HEK293 (cell line): ENCODE data around the gene PLIN4.

ENCODE experiments used
- CTCF ChIA-PET: fragments of 350-600 bp; formaldehyde crosslinking; extraction: SDS; loops from one replicate; lab custom pipeline; 2021; ENCODE audit warnings: antibody characterized with exemption; lab: Yijun Ruan, JAX
- POLR2A ChIA-PET: fragments of 300-600 bp; formaldehyde crosslinking; extraction: SDS; loops from one replicate; lab custom pipeline; 2020; ENCODE audit warnings: antibody characterized with exemption, inconsistent platforms; lab: Yijun Ruan, JAX
- H3K27ac ChIP-seq: fragments of 200-500 bp; sonication (Bioruptor generic); 2 replicates; pipeline ENCODE4 v1.5.1; 2014; ENCODE audit warnings: low read depth, low read length, control low read depth, inconsistent platforms; ENCODE audit errors: extremely low read depth
- H3K36me3 ChIP-seq, 2 experiments: fragments of 200-500 bp in 1 of 2; sonication (Bioruptor generic) in 1 of 2; 1 replicate in 1 of 2; 2 replicates in 1 of 2; pipeline ENCODE4 v1.5.1; 2014 to 2017; ENCODE audit warnings: inconsistent platforms in 2 of 2, low read length in 2 of 2; ENCODE audit not compliant: control insufficient read depth in 2 of 2, insufficient read depth in 1 of 2
- H3K4me1 ChIP-seq: fragments of 200-500 bp; sonication (Bioruptor generic); 2 replicates; pipeline ENCODE4 v1.5.1; 2014; ENCODE audit warnings: mild to moderate bottlenecking, low read length, inconsistent platforms; ENCODE audit not compliant: control insufficient read depth, insufficient read depth
- H3K4me3 ChIP-seq: 2 replicates; pipeline ENCODE4 v1.5.1; 2011; ENCODE audit warnings: low read depth, mild to moderate bottlenecking, control low read depth, low read length, moderate library complexity
- H3K9me3 ChIP-seq: fragments of 200-500 bp; sonication (Bioruptor generic); 2 replicates; pipeline ENCODE4 v1.5.1; 2014; ENCODE audit warnings: low read depth, low read length, inconsistent platforms; ENCODE audit not compliant: control insufficient read depth, insufficient read depth
- CTCF ChIP-seq: fragments of 450-650 bp; formaldehyde crosslinking; IDR thresholded peaks from 2 replicates; pipeline ENCODE4 v1.5.1; 2016; ENCODE audit warnings: missing biosample characterization, missing genetic modification characterization
- GLIS1 ChIP-seq: fragments of 450-650 bp; formaldehyde crosslinking; IDR thresholded peaks from 2 replicates; pipeline ENCODE4 v1.5.1; 2016; ENCODE audit warnings: missing biosample characterization, missing genetic modification characterization
- IKZF3 ChIP-seq: fragments of 450-650 bp; IDR thresholded peaks from 2 replicates; pipeline ENCODE4 v1.5.0; 2018; ENCODE audit warnings: missing biosample characterization, mild to moderate bottlenecking, missing genetic modification characterization, moderate library complexity
- MYNN ChIP-seq: fragments of 450-650 bp; formaldehyde crosslinking; IDR thresholded peaks from 2 replicates; pipeline ENCODE4 v1.5.1; 2016; ENCODE audit warnings: missing biosample characterization, missing genetic modification characterization, borderline replicate concordance
- MZF1 ChIP-seq: fragments of 450-650 bp; formaldehyde crosslinking; IDR thresholded peaks from 2 replicates; pipeline ENCODE4 v1.5.1; 2017; ENCODE audit warnings: missing biosample characterization, missing genetic modification characterization, borderline replicate concordance
- PBX3 ChIP-seq: sonication (generic); formaldehyde crosslinking; IDR thresholded peaks from 2 replicates; pipeline ENCODE4 v1.8.1; 2022; ENCODE audit warnings: mild to moderate bottlenecking, moderate library complexity, missing genetic modification reagents
- PRDM1 ChIP-seq: fragments of 450-650 bp; formaldehyde crosslinking; IDR thresholded peaks from 2 replicates; pipeline ENCODE4; 2016; ENCODE audit warnings: missing biosample characterization, missing genetic modification characterization
- SP2 ChIP-seq: fragments of 450-650 bp; formaldehyde crosslinking; IDR thresholded peaks from 2 replicates; pipeline ENCODE4 v1.5.1; 2016; ENCODE audit warnings: missing biosample characterization, missing genetic modification characterization
- YY1 ChIP-seq: fragments of 450-650 bp; formaldehyde crosslinking; IDR thresholded peaks from 2 replicates; pipeline ENCODE4 v1.5.1; 2018; ENCODE audit warnings: missing biosample characterization, missing genetic modification characterization
- YY2 ChIP-seq: fragments of 450-650 bp; formaldehyde crosslinking; IDR thresholded peaks from 2 replicates; pipeline ENCODE4 v1.5.1; 2016; ENCODE audit warnings: missing biosample characterization, missing genetic modification characterization
- ZBTB8A ChIP-seq: fragments of 450-650 bp; formaldehyde crosslinking; IDR thresholded peaks from 2 replicates; pipeline ENCODE4 v1.5.1; 2016; ENCODE audit warnings: missing biosample characterization, missing genetic modification characterization
- ZNF10 ChIP-seq: fragments of 450-650 bp; formaldehyde crosslinking; IDR thresholded peaks from 2 replicates; pipeline ENCODE4 v1.5.1; 2017; ENCODE audit warnings: missing biosample characterization, missing genetic modification characterization
- ZNF16 ChIP-seq: fragments of 450-650 bp; formaldehyde crosslinking; IDR thresholded peaks from 2 replicates; pipeline ENCODE4 v1.5.1; 2016; ENCODE audit warnings: low read depth, missing biosample characterization, missing genetic modification characterization
- ZNF175 ChIP-seq: fragments of 450-650 bp; formaldehyde crosslinking; IDR thresholded peaks from 2 replicates; pipeline ENCODE4 v1.5.1; 2016; ENCODE audit warnings: missing biosample characterization, missing genetic modification characterization
- ZNF24 ChIP-seq: fragments of 450-650 bp; formaldehyde crosslinking; IDR thresholded peaks from 2 replicates; pipeline ENCODE4 v1.5.1; 2016; ENCODE audit warnings: missing biosample characterization, missing genetic modification characterization
- ZNF341 ChIP-seq: fragments of 450-650 bp; formaldehyde crosslinking; IDR thresholded peaks from 2 replicates; pipeline ENCODE4; 2016; ENCODE audit warnings: low read depth, missing biosample characterization, missing genetic modification characterization
- ZNF350 ChIP-seq: fragments of 450-650 bp; formaldehyde crosslinking; IDR thresholded peaks from 2 replicates; pipeline ENCODE4 v1.5.0; 2017; ENCODE audit warnings: missing biosample characterization, mild to moderate bottlenecking, missing genetic modification characterization
- ZNF398 ChIP-seq: fragments of 450-650 bp; formaldehyde crosslinking; IDR thresholded peaks from 2 replicates; pipeline ENCODE4 v1.5.1; 2017; ENCODE audit warnings: missing biosample characterization, missing genetic modification characterization
- ZNF488 ChIP-seq: fragments of 450-650 bp; formaldehyde crosslinking; IDR thresholded peaks from 2 replicates; pipeline ENCODE4 v1.5.1; 2016; ENCODE audit warnings: missing biosample characterization, missing genetic modification characterization
- ZNF549 ChIP-seq: fragments of 450-650 bp; IDR thresholded peaks from 2 replicates; pipeline ENCODE4 v1.5.1; 2018; ENCODE audit warnings: missing biosample characterization, missing genetic modification characterization, mild to moderate bottlenecking, inconsistent platforms, moderate library complexity
- ZNF561 ChIP-seq: fragments of 450-650 bp; IDR thresholded peaks from 2 replicates; pipeline ENCODE4 v1.5.1; 2018; ENCODE audit warnings: missing biosample characterization, missing genetic modification characterization, borderline replicate concordance
- ZNF600 ChIP-seq: fragments of 450-650 bp; formaldehyde crosslinking; IDR thresholded peaks from 2 replicates; pipeline ENCODE4 v1.5.1; 2016; ENCODE audit warnings: missing biosample characterization, missing genetic modification characterization
- ZNF645 ChIP-seq: fragments of 450-650 bp; formaldehyde crosslinking; IDR thresholded peaks from 2 replicates; pipeline ENCODE4; 2016; ENCODE audit warnings: missing biosample characterization, missing genetic modification characterization
- ZNF654 ChIP-seq: fragments of 450-650 bp; formaldehyde crosslinking; IDR thresholded peaks from 2 replicates; pipeline ENCODE4 v1.5.1; 2016; ENCODE audit warnings: low read depth, missing biosample characterization, missing genetic modification characterization
- ZNF692 ChIP-seq: fragments of 450-650 bp; formaldehyde crosslinking; IDR thresholded peaks from 2 replicates; pipeline ENCODE4 v1.5.1; 2016; ENCODE audit warnings: missing biosample characterization, missing genetic modification characterization
- ZNF785 ChIP-seq: fragments of 450-650 bp; formaldehyde crosslinking; IDR thresholded peaks from 2 replicates; pipeline ENCODE4 v1.5.1; 2016; ENCODE audit warnings: missing biosample characterization, missing genetic modification characterization

Gene PLIN4

GRCh38 chr19:4521170-4521887, 3.0 kb upstream of the PLIN4 start (continued):
- no peak for TF ChIP-seq ZNF692 (tag by site-specific recombination)
- TF ChIP-seq ZNF488 (tag by site-specific recombination) = no peak
- no peak for TF ChIP-seq SP2 (tag by site-specific recombination)
- no peak for TF ChIP-seq ZNF350 (tag by site-specific recombination)
- TF ChIP-seq ZNF785 (tag by site-specific recombination) = no peak
- TF ChIP-seq ZNF549 (tag by site-specific recombination) = no peak
- no peak for TF ChIP-seq ZBTB8A (tag by site-specific recombination)
- no peak for TF ChIP-seq ZNF24 (tag by site-specific recombination)
- TF ChIP-seq ZNF654 (tag by site-specific recombination) = no peak
- TF ChIP-seq ZNF10 (tag by site-specific recombination) = no peak
- TF ChIP-seq PBX3 (CRISPR knock-in tag) = no peak
- TF ChIP-seq MYNN (tag by site-specific recombination) = no peak
- no peak for TF ChIP-seq YY1 (tag by site-specific recombination)
- TF ChIP-seq IKZF3 (tag by site-specific recombination) = no peak
- no peak for TF ChIP-seq ZNF645 (tag by site-specific recombination)

- no peak overlapping the region for H3K4me3 ChIP-seq
- ChIA-PET CTCF (no interaction called here), POLR2A (no interaction called here)
- H3K4me1 ChIP-seq = no peaks in the 10 kb centered on the region
- H3K36me3 ChIP-seq = no peaks in the 10 kb centered on the region
- no peaks in the 10 kb centered on the region for H3K9me3 ChIP-seq
- H3K27ac ChIP-seq = no peak overlapping the region
- TF ChIP-seq CTCF (tag by site-specific recombination) (no peak), GLIS1 (tag by site-specific recombination) (peak; percentile 63), ZNF16 (tag by site-specific recombination) (peak; percentile 84; the same call in 1 of the 2 replicates), ZNF175 (tag by site-specific recombination) (no peak), ZNF398 (tag by site-specific recombination) (peak; percentile 34; the same call in 1 of the 2 replicates), ZBTB8A (tag by site-specific recombination) (peak; percentile 91), ZNF341 (tag by site-specific recombination) (0 out of 2 replicates have a peak, but pooled peaks have one; percentile 14), ZNF561 (no peak), ZNF600 (tag by site-specific recombination) (peak; percentile 76), PRDM1 (tag by site-specific recombination) (0 out of 2 replicates have a peak, but pooled peaks have one; percentile 48), YY2 (tag by site-specific recombination) (no peak), MZF1 (tag by site-specific recombination) (no peak)
Observed at GRCh38 chr19:4519521-4520277, 1.4 kb upstream of the PLIN4 start.
